Esophagus muscularis mucosa (tissue), 3 donors: ENCODE data around the gene ELK3.
A peak's percentile ranks its signal among the peaks of the same experiment; 100 is the strongest.

Source experiments
- CTCF ChIP-seq, 3 experiments: fragments of 200-600 bp in 2 of 3; fragments of 450-650 bp in 1 of 3; sonication (generic) in 2 of 3; IDR thresholded peaks; one replicate each; pipeline ENCODE4 v1.5.1; 2017 to 2019; ENCODE audit warnings: antibody characterized with exemption in 3 of 3, mild to moderate bottlenecking in 2 of 3, moderate library complexity in 1 of 3
- POLR2AphosphoS5 ChIP-seq, 2 donors: sonication (generic); formaldehyde crosslinking; IDR thresholded peaks; one replicate each; pipeline ENCODE4 v1.6.1; 2017; ENCODE audit warnings: antibody characterized with exemption in 2 of 2

- TF ChIP-seq POLR2AphosphoS5 (IDR thresholded peaks at IDR 0.05) (peak; percentile 43 to 55), CTCF (IDR thresholded peaks at IDR 0.05) (no peak)
These were observed 60.9 kb downstream of the ELK3 start for GRCh38 chr12:96255077-96255476.
